Calu3 (cell line): ENCODE measurements around the gene NPAS3. TPM values are rescaled to one million over a fixed set of nuclear protein-coding genes. Genes with fewer than 3 reads are reported as not detected.

Experiments used
- BruUV-seq: library from RNA; stranded (reverse); fragments of 400-500 nt; replicated peaks from 2 replicates; lab custom pipeline; 2021; lab: Mats Ljungman, UMichigan
- CTCF ChIA-PET: fragments of 300-600 bp; sonication (Branson Sonifier 250); formaldehyde crosslinking; loops from one replicate; lab custom pipeline; 2022; ENCODE audit warnings: antibody characterized with exemption; lab: Charles Lee
- DNase-seq: peaks from one replicate; pipeline ENCODE4 v3.0.0; 2022
- H3K27ac Mint-ChIP-seq: one replicate; pipeline ENCODE4 v1.8.0; 2022; ENCODE audit warnings: mixed read lengths; ENCODE audit not compliant: unreplicated experiment
- H3K27me3 Mint-ChIP-seq: one replicate; pipeline ENCODE4 v1.8.0; 2022; ENCODE audit warnings: mixed read lengths; ENCODE audit not compliant: unreplicated experiment
- H3K36me3 Mint-ChIP-seq: one replicate; pipeline ENCODE4 v1.8.0; 2022; ENCODE audit warnings: mild to moderate bottlenecking, moderate library complexity, mixed read lengths; ENCODE audit not compliant: insufficient read depth, unreplicated experiment
- H3K4me1 Mint-ChIP-seq: one replicate; pipeline ENCODE4 v1.8.0; 2022; ENCODE audit warnings: mild to moderate bottlenecking, low read depth, mixed read lengths; ENCODE audit not compliant: unreplicated experiment
- H3K4me3 Mint-ChIP-seq: one replicate; pipeline ENCODE4 v1.8.0; 2022; ENCODE audit warnings: mild to moderate bottlenecking, low read depth, moderate library complexity, mixed read lengths; ENCODE audit not compliant: unreplicated experiment
- H3K9me3 Mint-ChIP-seq: one replicate; pipeline ENCODE4 v1.8.0; 2022; ENCODE audit warnings: low read depth, mixed read lengths; ENCODE audit not compliant: unreplicated experiment
- CTCF ChIP-seq: fragments of 200-600 bp; IDR thresholded peaks from one replicate; pipeline ENCODE4 v1.8.0; 2022; ENCODE audit warnings: antibody characterized with exemption; ENCODE audit not compliant: unreplicated experiment
- intact Hi-C: fragments of 100-400 bp; cut with micrococcal nuclease; formaldehyde crosslinking; loops from one replicate; pipeline ENCODE4 v1.10.0; 2022; ENCODE audit not compliant: unreplicated experiment
- total RNA-seq: library from RNA; stranded (reverse); gene quantifications from 2 replicates; pipeline ENCODE4 v1.2.3, GENCODE V29; 2022

Gene NPAS3
- total RNA-seq, 1 experiment from 2014 or later: not detected

DNA sequence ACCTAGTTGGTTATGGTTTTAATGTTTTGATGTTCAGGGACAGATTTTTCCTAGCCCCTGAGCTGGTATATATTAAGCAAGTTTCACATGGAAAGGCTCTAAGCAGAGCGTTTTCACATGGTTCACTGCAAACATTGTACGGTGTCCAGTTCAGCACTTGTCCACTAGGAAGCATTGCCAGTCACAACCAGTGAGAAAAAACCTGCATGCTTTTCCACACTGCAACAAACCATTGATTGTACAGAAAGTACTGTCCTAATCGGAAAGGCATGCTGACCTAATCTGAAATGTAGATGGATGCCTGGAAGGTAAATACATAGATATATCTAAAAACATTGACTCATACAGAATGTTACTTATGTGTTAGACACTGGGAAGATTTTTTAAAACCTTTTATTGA, 25.0 kb upstream of the NPAS3 start:
- DNase-seq: no peak
- peaks cover 15% of the 10 kb centered on the region for H3K27me3 Mint-ChIP-seq
- CTCF ChIA-PET: no interaction called here
- no peak overlapping the region for H3K4me3 Mint-ChIP-seq
- H3K36me3 Mint-ChIP-seq: no peaks in the 10 kb centered on the region
- intact Hi-C loops: no loop called here
- no peaks in the 10 kb centered on the region for H3K9me3 Mint-ChIP-seq
- TF ChIP-seq CTCF: no peak
- H3K4me1 Mint-ChIP-seq: no peaks in the 10 kb centered on the region
- no peak overlapping the region for H3K27ac Mint-ChIP-seq
- no TSS peak for BruUV-seq

- no peak for TF ChIP-seq CTCF
- Mint-ChIP-seq H3K4me1 (no peaks in the 10 kb centered on the region), H3K36me3 (no peaks in the 10 kb centered on the region), H3K9me3 (no peaks in the 10 kb centered on the region), H3K27ac (no peak overlapping the region), H3K4me3 (no peak overlapping the region), H3K27me3 (peaks cover 21% of the 10 kb centered on the region)
- intact Hi-C loops: no loop called here
- BruUV-seq: no TSS peak
- CTCF ChIA-PET: no interaction called here
- no peak for DNase-seq
Observed at GRCh38 chr14:32914391-32914790, 24.3 kb upstream of the NPAS3 start.

- Mint-ChIP-seq H3K9me3 (no peaks in the 10 kb centered on the region), H3K36me3 (no peaks in the 10 kb centered on the region), H3K4me3 (no peak overlapping the region), H3K27ac (no peak overlapping the region), H3K27me3 (peaks cover 38% of the 10 kb centered on the region), H3K4me1 (no peaks in the 10 kb centered on the region)
- no peak for DNase-seq
- CTCF ChIA-PET: interaction anchor here (0.7 kb wide), 1 partner anchor 8 kb away, joined by 7 read pairs; no protein-coding TSS in a partner anchor
- BruUV-seq: no TSS peak
- no peak for TF ChIP-seq CTCF
- intact Hi-C loops: no loop called here
Observed at GRCh38 chr14:32920696-32921276, 17.9 kb upstream of the NPAS3 start.

DNA sequence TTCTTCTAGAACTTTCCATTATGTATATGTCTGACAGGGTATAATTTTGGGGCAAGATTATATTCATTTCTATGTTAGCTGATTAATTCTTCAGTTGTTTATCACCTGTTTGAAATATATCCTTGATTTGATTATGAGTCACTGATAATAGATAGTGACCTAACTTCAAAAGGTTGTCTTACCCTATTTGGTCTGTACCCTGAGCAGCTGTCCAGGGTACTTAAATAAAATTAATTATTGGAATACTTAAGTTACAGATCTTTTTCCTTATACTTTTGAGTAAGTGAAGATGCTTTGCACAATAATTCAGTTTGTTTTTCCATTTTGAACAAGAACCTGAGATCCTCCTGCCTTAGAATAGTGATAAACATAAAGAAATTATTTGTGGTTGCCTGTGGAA, 13.2 kb upstream of the NPAS3 start:
- CTCF ChIA-PET: no interaction called here
- DNase-seq: no peak
- H3K36me3 Mint-ChIP-seq: no peaks in the 10 kb centered on the region
- H3K9me3 Mint-ChIP-seq: no peaks in the 10 kb centered on the region
- no TSS peak for BruUV-seq
- H3K4me3 Mint-ChIP-seq: no peak overlapping the region
- TF ChIP-seq CTCF: no peak
- H3K27me3 Mint-ChIP-seq: peaks cover 12% of the 10 kb centered on the region
- intact Hi-C loops: no loop called here
- no peak overlapping the region for H3K27ac Mint-ChIP-seq
- H3K4me1 Mint-ChIP-seq: no peaks in the 10 kb centered on the region
